PC-9 (cell line): ENCODE results near the gene PIGN. TPM values are rescaled to one million over a fixed set of nuclear protein-coding genes. Genes with fewer than 3 reads are reported as not detected.

Experiments
- BruUV-seq: library from RNA; stranded (reverse); fragments of 400-500 nt; replicated peaks from 2 replicates; lab custom pipeline; 2021; lab: Mats Ljungman, UMichigan
- CTCF ChIA-PET: fragments of 300-600 bp; sonication (Branson Sonifier 250); formaldehyde crosslinking; loops from one replicate; lab custom pipeline; 2022; ENCODE audit warnings: antibody characterized with exemption; lab: Charles Lee
- POLR2A ChIA-PET: fragments of 300-600 bp; sonication (Branson Sonifier 250); formaldehyde crosslinking; loops from one replicate; lab custom pipeline; 2022; ENCODE audit warnings: antibody characterized with exemption; ENCODE audit not compliant: unreplicated experiment; lab: Charles Lee
- DNase-seq, 2 experiments: peaks; one replicate each; pipeline versions ENCODE4 v3.0.0 to v3.0.0-alpha.2; 2015 to 2022; ENCODE audit warnings: mixed read lengths in 1 of 2
- H2AFZ ChIP-seq: fragments of 200-600 bp; sonication (generic); 2 replicates; pipeline ENCODE4 v1.8.1; 2017; ENCODE audit warnings: antibody characterized with exemption
- H3F3A ChIP-seq: fragments of 200-600 bp; sonication (generic); 2 replicates; pipeline ENCODE4 v1.8.1; 2017; ENCODE audit warnings: antibody characterized with exemption, mild to moderate bottlenecking, low read depth; ENCODE audit not compliant: insufficient read depth
- H3K27ac ChIP-seq: fragments of 200-600 bp; sonication (generic); 2 replicates; pipeline ENCODE4 v1.6.1; 2016; ENCODE audit warnings: mixed run types
- H3K27me3 ChIP-seq: fragments of 200-600 bp; sonication (generic); 2 replicates; pipeline ENCODE4 v1.6.1; 2016; ENCODE audit warnings: low read depth, mixed run types; ENCODE audit not compliant: insufficient read depth
- H3K36me3 ChIP-seq: fragments of 200-600 bp; sonication (generic); 2 replicates; pipeline ENCODE4 v1.6.1; 2016; ENCODE audit warnings: low read depth, mixed run types
- H3K4me1 ChIP-seq: fragments of 200-600 bp; sonication (generic); replicated peaks from 2 replicates; pipeline ENCODE4 v1.6.1; 2016; ENCODE audit warnings: mixed run types; ENCODE audit not compliant: insufficient read depth
- H3K4me2 ChIP-seq: fragments of 200-600 bp; sonication (generic); 2 replicates; pipeline ENCODE4 v1.6.1; 2017; ENCODE audit warnings: mixed run types
- H3K4me3 ChIP-seq: fragments of 200-600 bp; sonication (generic); 2 replicates; pipeline ENCODE4 v1.6.1; 2016; ENCODE audit warnings: mixed run types
- H3K79me2 ChIP-seq: fragments of 200-600 bp; sonication (generic); 2 replicates; pipeline ENCODE4 v1.6.1; 2017; ENCODE audit warnings: low read depth, mixed run types
- H3K9me2 ChIP-seq: fragments of 200-600 bp; sonication (generic); 2 replicates; pipeline ENCODE4 v1.8.1; 2017; ENCODE audit warnings: mild to moderate bottlenecking; ENCODE audit not compliant: insufficient read depth
- H3K9me3 ChIP-seq: fragments of 200-600 bp; sonication (generic); 2 replicates; pipeline ENCODE4 v1.8.1; 2016; ENCODE audit warnings: low read depth; ENCODE audit not compliant: insufficient read depth
- H4K20me1 ChIP-seq: fragments of 200-600 bp; sonication (generic); 2 replicates; pipeline ENCODE4 v1.8.1; 2017; ENCODE audit not compliant: insufficient read depth
- CTCF ChIP-seq: fragments of 200-600 bp; sonication (generic); conservative IDR thresholded peaks from 2 replicates; pipeline ENCODE4 v1.6.1; 2017; ENCODE audit warnings: mixed run types, antibody characterized with exemption, mild to moderate bottlenecking, moderate library complexity
- EZH2 ChIP-seq: fragments of 200-600 bp; sonication (generic); IDR thresholded peaks from 2 replicates; pipeline ENCODE4 v1.8.0; 2017; ENCODE audit warnings: antibody characterized with exemption, low read depth
- intact Hi-C: fragments of 100-400 bp; cut with micrococcal nuclease; formaldehyde crosslinking; loops from one replicate; pipeline ENCODE4 v1.10.0; 2022; ENCODE audit not compliant: unreplicated experiment
- total RNA-seq: library from RNA; stranded (reverse); gene quantifications from 2 replicates; pipeline ENCODE4 v1.2.3, GENCODE V29; 2021

PIGN gene
- total RNA-seq, 1 experiment from 2014 or later, result 20.3 TPM

GRCh38 chr18:62085756-62086155, 101.1 kb downstream of the PIGN start:
- Histone ChIP-seq H3K9me3 (no peaks in the 10 kb centered on the region), H3K79me2 (no peaks in the 10 kb centered on the region), H2AFZ (no peak overlapping the region), H3K27me3 (no peaks in the 10 kb centered on the region), H3K36me3 (no peaks in the 10 kb centered on the region; the same call in 1 of the 2 replicates), H3K4me1 (0 out of 2 replicates have a peak, but pooled peaks cover 7% of the 10 kb centered on the region), H3K9me2 (no peaks in the 10 kb centered on the region), H3K27ac (no peak overlapping the region), H3F3A (no peaks in the 10 kb centered on the region; the same call in 1 of the 2 replicates), H3K4me2 (no peak overlapping the region), H4K20me1 (no peaks in the 10 kb centered on the region), H3K4me3 (no peak overlapping the region)
- intact Hi-C loops, result no loop called here
- no TSS peak for BruUV-seq
- ChIA-PET CTCF (no interaction called here), POLR2A (no interaction called here)
- no peak for DNase-seq
- TF ChIP-seq EZH2, result no peak
- no peak for TF ChIP-seq CTCF

DNA sequence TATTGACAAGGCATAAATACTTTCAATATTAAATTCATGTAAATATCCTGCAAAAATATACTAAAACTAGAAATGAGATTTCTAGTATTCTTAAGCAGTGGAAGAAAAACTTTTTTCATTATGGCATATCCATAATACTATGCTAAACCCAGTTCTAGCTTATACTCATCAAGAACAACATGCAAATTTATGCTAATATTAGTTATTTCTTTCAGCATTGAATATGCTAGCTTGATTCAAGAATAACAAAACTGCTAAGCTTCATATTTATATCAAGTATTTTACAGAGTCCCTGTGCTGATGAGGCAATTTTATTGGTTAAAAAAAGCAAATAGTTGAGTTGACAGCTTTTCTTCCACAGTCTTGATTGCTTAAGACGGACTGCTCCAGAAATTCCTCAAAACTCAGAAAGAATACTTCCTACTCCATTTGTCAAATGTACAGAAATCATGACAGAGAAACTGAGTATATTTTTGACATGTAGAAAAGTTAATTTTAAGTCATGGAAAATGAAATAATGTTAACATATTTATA, 105.0 kb downstream of the PIGN start:
- Histone ChIP-seq H3K79me2 (no peaks in the 10 kb centered on the region), H3K4me1 (0 out of 2 replicates have a peak, but pooled peaks cover 7% of the 10 kb centered on the region), H2AFZ (no peak overlapping the region), H3K27me3 (no peaks in the 10 kb centered on the region), H4K20me1 (no peaks in the 10 kb centered on the region), H3K9me2 (no peaks in the 10 kb centered on the region), H3K36me3 (no peaks in the 10 kb centered on the region; the same call in 1 of the 2 replicates), H3K9me3 (no peaks in the 10 kb centered on the region), H3K27ac (no peak overlapping the region), H3K4me3 (no peak overlapping the region), H3F3A (no peaks in the 10 kb centered on the region), H3K4me2 (no peak overlapping the region)
- intact Hi-C loops, result no loop called here
- TF ChIP-seq CTCF, result no peak
- TF ChIP-seq EZH2, result no peak
- CTCF ChIA-PET, result no interaction called here
- POLR2A ChIA-PET, result no interaction called here
- BruUV-seq, result no TSS peak
- DNase-seq, result no peak

DNA sequence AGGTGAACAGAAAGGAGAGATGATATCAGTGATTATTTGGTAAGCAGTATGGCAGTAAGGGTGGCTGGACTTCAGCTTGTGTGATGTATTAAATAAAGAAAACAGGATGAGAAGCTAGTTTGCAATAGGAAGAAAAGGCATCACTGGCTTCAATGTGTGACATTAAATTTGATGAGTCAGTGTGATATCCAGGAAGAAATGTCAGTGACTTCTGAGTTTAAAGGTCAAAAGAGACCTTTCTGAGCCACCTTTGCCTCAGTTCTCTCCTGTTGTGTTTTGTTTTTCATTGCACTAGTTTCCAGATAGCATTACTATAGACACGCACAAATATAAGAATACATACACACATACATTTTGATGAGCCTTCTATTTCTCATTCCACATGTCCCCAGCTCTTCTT, 105.6 kb downstream of the PIGN start:
- no peak overlapping the region for H3K27ac ChIP-seq
- H3K79me2 ChIP-seq, result no peaks in the 10 kb centered on the region
- H3K27me3 ChIP-seq, result no peaks in the 10 kb centered on the region
- ChIA-PET POLR2A (no interaction called here), CTCF (no interaction called here)
- no peaks in the 10 kb centered on the region for H3F3A ChIP-seq
- TF ChIP-seq CTCF (no peak), EZH2 (no peak)
- no peaks in the 10 kb centered on the region for H3K9me2 ChIP-seq
- no TSS peak for BruUV-seq
- DNase-seq, result no peak
- 0 out of 2 replicates have a peak, but pooled peaks cover 7% of the 10 kb centered on the region for H3K4me1 ChIP-seq
- no peak overlapping the region for H3K4me3 ChIP-seq
- no peaks in the 10 kb centered on the region for H4K20me1 ChIP-seq
- H3K9me3 ChIP-seq, result no peaks in the 10 kb centered on the region
- H3K36me3 ChIP-seq, result no peaks in the 10 kb centered on the region; the same call in 1 of the 2 replicates
- no peak overlapping the region for H2AFZ ChIP-seq
- intact Hi-C loops, result no loop called here
- H3K4me2 ChIP-seq, result no peak overlapping the region
